Stimulated activated CD4-positive, alpha-beta T cell treated with anti-CD3 and anti-CD28 coated beads, Interleukin-2, amount 100 ng/mL, for 48 hours (primary cell): ENCODE results near the gene CCR3.

Experiments
- DNase-seq, 2 donors: peaks; one replicate each; pipeline ENCODE4 v3.0.0-alpha.2; 2020

Gene CCR3

DNA sequence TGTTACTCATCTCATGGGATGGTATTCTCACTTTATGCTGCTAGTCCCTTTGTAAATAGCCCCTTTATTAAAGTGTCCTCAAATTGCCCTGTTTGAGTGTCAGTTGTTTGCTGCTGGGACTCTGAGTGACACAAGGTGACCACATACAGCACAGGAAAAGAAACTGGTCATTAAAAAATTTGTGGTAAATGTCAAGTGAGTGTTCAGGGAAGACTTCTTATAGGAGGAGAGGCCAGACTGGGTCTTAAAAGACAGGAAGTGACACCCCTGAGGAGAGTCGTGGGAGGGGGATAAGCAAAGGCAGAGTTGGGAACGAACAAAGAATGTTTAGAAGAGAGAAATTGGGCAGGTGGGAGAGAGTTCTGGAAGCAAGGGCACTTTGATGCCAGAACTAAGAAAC, 35.2 kb downstream of the CCR3 start:
- DNase-seq, result no peak

DNA sequence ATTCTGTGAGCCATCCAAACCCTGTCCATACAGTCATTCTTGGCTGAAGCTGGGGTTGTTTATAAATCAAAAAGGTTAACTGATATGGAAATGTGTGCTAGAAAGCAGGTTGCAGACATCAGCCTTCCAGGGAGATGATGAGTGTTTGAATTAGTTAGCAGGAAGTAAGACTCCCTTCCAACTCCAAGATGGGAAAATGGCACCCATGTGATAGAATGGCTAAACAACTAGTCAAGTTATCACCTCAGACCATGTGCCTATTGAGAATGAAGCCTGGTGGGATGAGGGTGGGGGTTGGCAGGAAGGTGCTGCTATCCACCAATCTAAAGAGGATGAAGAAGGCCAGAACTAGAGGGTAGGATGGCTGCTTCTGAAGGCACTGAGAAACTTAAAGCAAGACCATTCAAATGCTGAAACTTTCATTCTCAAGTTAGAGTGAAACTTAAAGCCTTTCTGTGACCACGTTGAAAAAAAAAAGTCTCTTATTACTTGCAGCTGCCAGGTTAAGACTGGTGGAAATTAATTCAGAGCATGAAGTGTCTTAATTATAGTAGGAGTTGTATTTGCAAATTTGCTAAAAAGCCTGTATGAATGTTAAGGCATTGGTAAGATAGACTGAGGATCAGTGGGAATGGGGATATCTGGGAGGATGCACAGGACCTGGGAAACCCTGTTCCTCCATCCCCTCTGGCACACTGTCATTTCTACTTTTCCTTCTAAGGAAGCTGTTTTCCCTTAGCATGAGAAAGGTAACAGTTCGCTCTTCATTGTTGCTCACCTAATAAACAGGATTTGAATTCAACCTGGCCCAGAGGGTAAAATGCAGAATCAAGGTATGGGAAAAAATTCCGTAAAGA, 36.8 kb downstream of the CCR3 start:
- DNase-seq, result no peak

DNA sequence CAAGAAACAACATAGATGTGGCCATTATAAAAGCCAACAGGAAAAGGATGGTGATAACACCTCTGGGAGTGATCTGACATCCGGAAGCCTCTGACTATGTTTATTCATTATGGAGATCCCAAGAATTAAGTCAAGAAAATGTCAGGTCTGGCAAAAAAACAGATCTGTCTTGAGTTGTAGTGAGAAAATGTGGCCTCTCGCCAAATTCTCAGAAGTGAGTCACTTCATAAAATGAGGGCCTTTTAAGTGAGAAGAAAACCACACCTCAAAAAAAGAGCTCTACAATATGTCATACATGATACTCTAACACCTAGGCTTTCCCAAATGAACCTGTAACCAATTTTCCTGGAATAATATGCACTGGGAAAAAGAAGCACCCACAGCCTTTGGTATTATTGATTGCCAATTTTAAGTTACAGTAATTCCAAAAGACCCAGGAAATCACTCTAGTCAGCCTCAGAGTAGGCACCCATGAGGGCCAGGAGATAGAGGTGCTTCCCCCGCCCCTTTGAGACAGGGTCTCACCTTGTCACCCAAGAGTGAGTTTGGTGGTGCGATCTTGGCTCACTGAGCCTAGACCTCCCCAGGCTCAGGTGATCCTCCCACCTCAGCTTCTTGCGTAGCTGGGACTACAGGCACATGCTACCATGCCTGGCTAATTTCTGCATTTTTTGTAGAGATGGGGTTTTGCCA, 38.0 kb downstream of the CCR3 start:
- peak; percentile 49 to 50 for DNase-seq

DNA sequence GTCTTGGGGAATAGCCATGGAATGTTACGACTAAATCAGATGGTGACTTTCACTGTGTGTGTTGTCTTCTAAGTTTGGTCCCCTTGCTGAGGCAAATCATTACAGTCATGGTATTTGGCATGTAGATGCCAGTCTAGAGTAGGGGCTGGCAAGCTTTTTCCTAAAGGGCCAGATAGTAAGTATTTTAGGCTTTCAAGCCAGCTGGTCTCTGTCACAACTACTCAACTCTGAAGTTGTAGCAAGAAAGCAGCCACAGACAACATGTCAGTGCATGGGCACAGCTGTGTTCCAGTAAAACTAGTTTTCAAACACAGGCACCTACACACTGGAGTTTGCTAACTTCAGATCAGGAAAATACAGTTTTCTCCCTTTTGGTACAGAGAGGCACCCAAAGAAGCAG, 39.3 kb downstream of the CCR3 start:
- DNase-seq, result no peak

DNA sequence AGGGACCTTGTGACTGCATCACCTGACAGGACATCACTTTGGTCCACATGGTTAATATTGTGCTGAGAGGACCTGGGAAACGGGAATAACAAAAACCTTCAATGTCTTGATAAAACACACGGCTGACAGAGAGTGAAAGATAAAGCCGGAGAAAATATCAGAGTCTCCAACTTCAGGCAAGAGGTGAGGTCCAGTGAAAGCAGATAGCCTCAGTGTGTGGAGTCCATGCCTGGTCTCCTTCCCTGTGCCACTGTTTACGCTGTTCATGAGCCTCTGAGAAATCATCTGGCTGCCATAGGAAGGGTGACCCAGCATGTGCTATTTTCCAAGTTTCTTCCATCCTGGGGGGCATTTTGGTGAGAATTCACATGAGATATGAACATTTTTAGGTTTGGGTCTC, 39.8 kb downstream of the CCR3 start:
- DNase-seq, result no peak

DNA sequence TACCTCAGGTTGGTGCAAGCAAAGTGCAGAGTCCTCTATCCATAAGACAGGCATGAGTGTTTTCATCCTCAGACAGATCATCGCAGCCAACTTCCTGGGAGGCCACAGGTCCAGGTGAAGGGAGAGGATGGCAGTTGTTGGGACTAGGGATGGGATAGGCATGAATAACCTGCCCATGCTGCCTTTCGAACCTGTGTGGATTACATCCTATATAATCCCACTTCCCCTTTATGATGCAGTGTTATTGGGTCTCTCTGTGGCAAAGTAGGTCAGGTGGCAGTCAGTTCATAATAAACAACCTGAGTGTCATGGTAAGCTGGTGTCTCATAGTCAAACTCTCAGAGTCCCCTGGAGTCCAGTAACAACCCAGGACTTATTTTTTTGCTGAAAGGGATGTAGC, 40.4 kb downstream of the CCR3 start:
- DNase-seq, result no peak

DNA sequence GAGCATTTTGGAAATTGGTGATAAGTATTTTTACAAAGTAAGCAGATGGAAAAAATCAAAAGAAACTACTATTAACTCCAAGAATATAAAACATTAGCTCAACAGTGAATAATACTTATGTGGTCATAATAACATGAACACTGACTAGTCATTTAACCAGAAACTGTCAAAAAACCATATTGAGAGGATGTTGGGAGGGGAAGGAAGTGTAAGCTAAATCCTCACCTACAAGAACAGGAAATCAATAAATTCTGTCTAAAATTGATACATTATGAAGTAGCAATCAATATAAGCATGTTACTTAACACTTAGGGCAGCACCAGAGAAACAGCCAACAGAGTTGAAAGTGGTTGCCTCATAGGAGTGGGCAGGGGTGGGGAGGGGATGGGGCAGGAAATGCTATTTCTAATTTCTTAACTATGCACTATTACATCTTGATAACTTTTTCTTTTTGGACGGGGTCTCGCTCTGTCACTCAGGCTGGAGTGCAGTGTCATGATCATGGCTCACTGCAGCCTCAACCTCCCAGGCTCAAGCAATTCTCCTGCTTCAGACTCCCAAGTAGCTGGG, 41.7 kb downstream of the CCR3 start:
- DNase-seq, result no peak

DNA sequence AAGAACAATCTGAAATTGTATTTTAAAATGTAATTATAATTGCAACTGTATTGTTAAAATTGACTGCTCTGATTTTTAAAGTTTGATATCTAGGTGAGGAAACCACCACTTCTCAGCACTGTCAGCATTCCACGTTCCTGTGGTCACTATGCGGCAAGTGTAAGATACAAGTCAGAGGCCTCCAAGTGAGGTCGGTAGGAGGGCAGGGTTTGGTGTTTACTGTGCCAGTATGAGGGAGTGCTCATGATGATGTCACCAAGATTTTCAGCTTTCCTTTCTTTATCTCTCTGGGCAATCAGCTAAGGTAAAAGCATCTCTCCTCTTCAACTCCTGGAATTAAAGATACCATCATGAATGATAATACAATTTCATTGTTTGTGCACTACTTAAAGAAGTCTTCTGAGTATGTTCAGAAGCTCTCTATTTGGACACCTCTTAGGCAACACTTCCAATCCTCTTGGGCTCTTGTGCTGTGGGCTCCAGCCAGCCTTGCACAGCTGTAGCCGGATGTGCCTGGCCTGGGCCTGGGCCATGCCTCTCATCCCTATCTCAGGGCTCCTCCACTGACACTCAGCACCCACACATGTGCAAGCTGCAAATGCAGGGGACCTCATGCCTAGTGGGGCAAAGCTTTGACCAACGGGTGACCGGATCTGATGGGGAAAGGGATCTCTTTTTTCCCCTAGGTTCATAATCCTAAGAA, 42.9 kb downstream of the CCR3 start:
- DNase-seq, result no peak

DNA sequence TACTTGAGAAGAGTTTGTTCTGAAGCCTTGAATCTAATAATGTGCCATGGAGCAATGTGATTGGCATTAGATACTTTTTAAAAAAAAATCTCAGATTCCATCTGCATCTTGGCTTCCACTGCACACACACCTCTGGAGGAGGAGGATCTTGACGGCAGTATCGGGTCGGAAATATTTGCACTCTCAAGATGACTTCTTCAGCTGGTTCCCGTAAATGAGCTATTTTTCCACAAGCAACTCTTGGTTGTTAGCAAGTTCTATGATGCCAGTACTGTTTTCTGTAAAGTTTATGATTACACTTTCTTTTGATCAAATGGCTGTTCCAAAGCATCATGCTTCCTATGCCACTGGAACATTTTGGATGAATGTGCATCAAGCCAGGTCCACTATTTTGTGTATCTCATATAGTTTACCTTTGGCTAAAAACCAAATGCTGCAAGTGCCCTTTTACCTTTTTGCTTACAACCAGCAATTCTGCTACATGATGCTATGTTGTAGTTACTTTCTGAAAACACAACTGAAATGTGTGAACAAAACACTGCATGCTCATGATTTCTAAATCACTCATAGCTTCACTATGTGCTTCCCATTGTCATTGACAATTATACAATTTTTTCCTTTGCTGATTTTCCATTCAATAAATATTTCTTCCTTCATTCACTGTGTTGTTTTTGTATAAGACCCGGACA, 43.8 kb downstream of the CCR3 start:
- no peak for DNase-seq

DNA sequence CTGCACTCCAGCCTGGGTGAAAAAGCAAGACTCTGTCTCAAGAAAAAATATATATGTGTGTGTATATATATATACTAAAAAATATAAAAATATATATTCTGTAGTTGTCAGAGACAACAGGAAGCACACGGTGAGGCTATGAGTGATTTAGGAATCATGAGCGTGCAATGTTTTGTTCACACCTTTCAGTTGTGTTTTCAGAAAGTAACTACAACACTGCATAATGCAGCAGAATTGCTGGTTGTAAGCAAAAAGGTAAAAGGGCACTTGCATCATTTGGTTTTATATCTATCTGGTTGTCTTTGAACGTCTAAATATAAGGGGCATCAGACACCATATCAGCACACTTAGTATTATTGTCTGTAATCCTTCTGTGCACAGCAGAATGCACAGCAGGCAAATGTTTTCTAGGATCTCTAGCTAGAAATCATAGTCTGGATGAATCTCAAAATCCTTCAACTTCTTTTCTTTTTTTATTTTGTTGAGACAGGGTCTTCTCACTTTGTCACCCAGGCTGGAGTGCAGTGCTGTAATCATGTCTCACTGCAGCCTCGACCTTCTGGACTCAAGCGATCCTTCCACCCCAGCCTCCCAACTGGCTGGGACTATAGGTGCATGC, 44.8 kb downstream of the CCR3 start:
- no peak for DNase-seq

DNA sequence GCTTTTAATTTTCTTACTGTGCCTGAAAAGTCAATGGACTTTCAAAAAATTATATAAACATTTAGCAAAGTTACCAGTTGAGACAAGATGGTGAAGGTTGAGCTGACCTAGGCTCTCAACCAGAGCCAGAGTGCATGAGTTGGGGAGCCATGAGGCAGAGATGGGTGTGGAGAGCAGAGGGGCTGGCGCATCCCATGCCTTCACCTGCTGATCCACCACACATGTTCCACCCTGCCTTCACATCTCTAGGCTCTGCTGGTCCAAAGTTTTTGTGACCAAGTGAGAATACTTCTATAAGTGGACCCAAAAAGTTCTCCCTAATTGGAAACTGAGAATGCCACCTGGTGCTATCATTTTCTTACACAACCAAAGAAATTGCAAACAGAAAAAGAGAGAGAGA, 47.3 kb downstream of the CCR3 start:
- no peak for DNase-seq

DNA sequence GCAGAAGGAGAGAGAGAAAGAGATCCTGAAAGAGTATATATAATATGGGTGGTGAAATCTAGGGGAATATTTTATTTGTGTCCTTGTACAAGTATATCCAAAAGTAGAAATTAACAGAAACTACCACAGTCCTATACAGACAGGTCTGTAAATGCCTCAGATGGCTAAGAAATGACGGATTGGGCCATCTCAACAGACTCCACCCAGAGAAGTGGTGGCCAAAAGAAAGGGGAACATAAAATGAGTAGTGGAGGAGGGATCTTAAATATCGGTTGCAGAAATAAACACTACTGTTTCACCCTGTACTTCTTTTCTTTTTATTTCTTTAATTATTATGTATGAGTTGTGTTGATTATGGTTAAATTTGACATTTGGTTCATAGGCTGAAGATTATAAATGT, 47.7 kb downstream of the CCR3 start:
- no peak for DNase-seq

DNA sequence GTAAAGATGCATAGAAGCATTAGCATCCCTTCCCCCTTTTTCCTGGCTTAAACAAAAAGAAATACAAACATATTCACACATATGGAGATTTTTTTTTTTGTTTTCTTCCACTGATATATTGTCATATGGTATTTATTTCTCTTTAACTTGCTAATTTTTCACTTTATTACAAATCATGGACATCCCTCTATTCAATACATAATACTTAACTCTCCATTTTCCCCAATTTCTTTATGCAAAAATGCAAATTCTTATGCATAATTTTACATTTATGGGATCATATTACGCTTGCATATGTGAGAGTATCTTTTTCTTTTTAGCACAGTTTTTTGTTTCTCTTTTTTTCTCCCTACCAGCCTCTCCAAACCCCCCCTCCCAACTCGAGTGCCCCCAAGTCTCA, 48.8 kb downstream of the CCR3 start:
- no peak for DNase-seq

DNA sequence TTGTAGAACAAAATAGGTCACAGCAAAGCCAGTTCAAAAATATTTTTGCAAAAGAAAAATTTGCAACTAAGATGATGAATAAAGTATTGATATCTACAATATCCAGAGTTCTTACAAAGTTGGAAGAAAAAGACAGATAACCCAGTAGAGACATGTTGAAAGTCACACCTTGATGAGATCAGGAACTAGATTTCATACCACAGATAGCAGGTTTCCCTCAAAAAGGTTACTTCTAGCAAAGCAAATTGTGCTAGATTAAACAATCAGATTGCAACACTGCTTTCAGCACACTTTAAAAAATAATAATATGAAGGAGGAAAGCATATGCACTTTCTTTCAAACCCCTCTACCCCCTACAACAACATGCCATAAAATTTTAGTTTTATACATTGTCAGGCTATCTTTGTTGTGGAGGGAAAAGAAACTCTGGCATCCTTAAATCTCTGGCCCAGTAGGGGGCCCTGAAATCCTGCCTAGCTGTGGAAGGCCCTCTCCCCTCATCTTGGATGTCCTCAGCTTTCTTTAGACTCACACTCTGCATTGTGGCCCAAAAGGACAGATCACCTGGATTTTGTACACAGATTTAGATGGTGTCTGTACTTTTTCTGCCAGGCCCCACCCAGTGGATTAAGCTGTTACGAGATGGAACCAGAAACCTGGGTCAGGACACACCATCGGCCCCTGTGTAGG, 50.9 kb downstream of the CCR3 start:
- no peak for DNase-seq

DNA sequence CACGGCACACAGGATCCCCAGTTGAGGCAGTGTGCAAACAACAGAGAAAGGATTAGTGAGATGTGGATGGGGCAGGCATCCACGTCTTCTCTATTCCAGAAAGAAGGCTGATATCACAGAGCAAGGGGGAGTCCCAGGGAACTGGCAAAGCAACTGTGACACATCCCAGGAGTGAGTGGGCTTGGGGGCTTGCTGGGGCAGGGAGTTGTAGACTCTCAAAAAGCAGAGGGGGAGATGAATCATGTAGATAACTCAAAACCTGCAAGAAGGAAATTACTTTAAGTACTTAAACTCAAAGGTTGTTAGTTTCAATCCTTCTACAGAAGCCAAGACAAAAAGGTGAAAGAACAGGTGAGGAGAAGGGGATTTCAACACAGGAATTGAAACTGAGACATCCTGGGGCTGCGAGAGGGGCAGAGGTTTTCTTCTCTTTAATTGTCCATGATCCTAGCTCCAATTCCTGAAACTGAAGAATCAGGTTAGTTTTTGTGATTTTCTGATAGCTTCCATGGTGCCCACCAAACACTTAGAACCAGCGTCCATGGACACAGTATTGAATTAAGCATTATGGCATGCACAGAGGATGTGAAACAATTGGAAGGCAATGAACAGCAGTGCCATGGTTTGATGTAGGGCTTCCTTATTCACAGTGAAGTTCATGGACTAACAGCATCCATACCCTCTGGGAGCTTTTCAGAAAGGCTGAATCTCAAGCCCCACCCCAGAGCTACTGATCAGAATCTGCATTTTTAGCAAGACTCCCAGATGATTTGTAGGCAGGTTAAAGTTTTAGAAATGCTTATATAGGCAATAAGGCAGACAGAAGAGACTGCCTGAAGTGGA, 52.0 kb downstream of the CCR3 start:
- DNase-seq, result peak; percentile 64 to 66

DNA sequence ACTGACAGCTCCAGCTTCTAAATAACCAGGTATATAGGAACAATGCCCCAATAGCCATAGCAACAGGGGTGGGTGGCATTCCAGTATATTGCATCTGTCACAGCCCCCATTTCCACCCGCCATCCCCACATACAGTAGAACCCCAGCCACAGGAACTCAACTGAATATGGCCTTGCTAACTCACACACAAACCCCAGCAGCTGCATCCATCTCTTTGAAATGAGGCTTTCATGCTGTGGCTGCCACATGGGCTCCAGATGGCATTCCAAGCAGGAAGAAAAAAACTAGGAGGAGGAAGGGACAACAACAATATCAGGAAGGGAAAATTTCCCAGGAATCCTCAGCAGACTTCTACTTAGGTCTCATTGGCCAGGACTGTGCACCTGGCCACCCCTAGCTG, 54.6 kb downstream of the CCR3 start:
- DNase-seq, result no peak

DNA sequence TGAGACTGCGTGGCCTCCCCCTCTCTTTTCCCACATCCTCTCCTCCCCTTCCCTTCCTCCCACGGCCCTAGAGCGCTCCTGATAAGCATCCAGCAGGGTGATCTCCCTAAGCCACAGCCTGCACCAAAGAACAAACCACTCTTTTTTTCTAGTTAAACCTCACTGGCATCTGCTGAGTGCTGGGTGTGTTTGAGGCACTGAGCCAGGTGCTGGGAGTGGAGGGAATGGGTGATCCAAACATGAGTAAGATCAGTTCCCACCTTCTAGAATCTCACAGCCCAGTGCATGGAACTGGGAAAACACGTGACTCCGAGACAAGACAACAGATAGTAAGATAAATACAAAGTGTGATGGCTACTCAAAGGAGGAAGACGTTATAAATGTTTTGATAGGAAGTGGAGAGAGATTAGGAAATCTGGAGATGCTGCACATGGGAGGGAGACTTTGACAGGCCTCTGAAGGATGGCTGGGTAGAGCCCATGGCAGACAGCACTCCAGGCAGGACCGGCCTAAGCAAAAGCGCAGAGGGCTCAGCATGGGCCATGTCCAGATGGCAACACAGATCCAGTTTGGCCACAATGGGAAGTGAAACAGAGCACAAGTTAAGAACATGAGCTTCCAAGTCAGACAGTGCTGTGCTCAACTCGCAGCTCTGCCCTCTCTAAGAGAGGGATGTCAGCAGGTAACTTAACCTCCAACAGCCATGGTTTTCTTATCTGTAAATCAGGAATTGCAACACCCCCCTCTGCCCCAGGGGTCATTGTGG, 55.6 kb downstream of the CCR3 start:
- no peak for DNase-seq

DNA sequence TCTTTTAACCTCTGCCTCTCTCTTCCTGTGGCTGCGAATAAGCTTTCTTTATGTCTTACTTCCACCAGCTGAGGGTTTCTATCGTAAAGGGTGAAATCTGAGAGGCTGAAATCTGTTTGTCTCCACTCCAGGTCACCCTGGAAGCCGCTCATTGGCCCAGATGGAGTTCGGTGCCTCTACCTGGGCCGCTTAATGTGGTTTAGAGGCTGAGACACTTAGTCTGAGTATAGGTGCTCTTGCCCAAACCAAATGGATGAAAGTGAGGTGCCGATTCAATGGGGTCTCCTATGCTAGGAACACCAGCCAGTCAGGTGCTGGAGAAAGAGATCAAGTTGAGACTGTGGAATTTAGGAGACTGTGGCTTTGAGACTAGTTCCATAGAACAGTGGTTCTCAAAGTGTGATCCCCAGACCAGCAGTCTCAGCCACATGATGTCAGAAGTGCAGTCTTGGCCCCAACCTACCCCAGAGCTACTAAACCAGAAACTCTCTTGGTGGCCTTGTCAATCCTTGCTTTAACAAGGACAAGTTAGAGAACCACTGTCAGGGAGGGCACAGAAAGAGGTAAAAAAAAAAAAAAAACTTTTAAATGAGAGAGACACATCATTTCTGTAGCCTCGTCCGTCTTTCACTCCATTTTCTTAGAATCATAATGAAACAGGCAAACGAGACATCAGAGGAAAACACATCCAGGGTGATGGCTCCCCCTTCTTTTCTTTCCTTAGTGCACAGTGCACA, 56.8 kb downstream of the CCR3 start:
- DNase-seq, result no peak
